NT2/D1 (cell line): Measurements from ENCODE around the gene STARD3.

Experiments used
- SUZ12 ChIP-seq: IDR thresholded peaks from 2 replicates; pipeline ENCODE4 v1.6.1; 2011; ENCODE audit not compliant: insufficient read length, insufficient read depth; ENCODE audit errors: extremely low read depth
- YY1 ChIP-seq: IDR thresholded peaks from 2 replicates; pipeline ENCODE4 v1.6.1; 2011; ENCODE audit not compliant: insufficient read length, insufficient read depth
- ZNF274 ChIP-seq: IDR thresholded peaks from 2 replicates; pipeline ENCODE4 v1.6.1; 2011; ENCODE audit warnings: mild to moderate bottlenecking, low read depth, low read length

DNA sequence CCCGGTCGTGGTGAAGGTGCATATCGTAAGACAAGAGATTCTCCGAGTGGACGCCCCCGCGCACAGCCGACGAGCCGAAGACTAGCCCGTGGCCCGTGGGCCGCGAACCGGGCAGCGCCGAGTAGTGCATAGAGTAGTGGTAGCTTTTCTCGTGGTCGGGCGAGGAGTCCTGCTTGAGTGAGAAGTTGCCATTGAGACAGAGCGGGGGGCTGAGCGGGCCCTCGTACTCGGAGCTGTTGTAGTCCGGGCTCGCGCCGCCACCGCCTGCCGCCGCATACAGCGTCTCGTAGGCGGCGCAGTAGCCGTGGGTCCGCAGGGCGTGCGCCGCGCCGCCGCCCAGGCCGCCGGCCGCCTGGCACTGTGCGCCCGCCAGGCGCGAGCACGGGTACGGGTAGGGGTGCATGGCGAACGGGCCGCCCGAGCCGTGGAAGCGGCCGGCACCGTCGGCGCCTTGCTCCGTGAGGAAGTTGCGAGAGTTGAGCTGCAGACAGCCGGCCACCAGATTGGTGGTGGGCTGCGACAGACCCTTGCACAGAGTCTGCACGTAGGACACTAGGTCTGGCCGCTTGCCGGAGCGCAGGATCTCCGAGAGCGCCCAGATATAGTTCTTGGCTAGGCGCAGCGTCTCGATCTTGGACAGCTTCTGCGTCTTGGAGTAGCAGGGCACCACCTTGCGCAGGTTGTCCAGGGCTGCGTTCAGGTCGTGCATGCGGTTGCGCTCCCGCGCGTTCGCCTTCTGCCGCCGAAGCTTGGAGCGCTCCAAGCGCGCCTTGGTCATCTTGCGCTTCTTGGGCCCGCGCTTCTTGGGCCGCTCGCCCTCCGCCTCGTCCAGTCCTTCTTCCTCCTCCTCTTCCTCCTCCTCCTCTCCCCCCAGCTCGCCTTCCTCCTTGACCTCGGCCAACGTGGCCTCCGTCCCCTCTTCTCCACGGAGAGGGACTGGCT, 31.2 kb upstream of the STARD3 start:
- TF ChIP-seq ZNF274 (no peak), YY1 (no peak), SUZ12 (peak; percentile 100)
